Islet of Langerhans (tissue), 1 donor: ENCODE measurements around the gene RSRC2.
"Not testable (repeated sequence)": the region's sequence is repeated elsewhere in the genome, so short reads cannot be mapped to it uniquely, and the experiment has no call there.

ENCODE experiments used
- FAIRE-seq: peaks from one replicate; lab custom pipeline; 2011; peaks lifted over from hg19 to GRCh38; lab: Jason Lieb, UNC

Gene RSRC2, protein sequence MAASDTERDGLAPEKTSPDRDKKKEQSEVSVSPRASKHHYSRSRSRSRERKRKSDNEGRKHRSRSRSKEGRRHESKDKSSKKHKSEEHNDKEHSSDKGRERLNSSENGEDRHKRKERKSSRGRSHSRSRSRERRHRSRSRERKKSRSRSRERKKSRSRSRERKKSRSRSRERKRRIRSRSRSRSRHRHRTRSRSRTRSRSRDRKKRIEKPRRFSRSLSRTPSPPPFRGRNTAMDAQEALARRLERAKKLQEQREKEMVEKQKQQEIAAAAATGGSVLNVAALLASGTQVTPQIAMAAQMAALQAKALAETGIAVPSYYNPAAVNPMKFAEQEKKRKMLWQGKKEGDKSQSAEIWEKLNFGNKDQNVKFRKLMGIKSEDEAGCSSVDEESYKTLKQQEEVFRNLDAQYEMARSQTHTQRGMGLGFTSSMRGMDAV

DNA sequence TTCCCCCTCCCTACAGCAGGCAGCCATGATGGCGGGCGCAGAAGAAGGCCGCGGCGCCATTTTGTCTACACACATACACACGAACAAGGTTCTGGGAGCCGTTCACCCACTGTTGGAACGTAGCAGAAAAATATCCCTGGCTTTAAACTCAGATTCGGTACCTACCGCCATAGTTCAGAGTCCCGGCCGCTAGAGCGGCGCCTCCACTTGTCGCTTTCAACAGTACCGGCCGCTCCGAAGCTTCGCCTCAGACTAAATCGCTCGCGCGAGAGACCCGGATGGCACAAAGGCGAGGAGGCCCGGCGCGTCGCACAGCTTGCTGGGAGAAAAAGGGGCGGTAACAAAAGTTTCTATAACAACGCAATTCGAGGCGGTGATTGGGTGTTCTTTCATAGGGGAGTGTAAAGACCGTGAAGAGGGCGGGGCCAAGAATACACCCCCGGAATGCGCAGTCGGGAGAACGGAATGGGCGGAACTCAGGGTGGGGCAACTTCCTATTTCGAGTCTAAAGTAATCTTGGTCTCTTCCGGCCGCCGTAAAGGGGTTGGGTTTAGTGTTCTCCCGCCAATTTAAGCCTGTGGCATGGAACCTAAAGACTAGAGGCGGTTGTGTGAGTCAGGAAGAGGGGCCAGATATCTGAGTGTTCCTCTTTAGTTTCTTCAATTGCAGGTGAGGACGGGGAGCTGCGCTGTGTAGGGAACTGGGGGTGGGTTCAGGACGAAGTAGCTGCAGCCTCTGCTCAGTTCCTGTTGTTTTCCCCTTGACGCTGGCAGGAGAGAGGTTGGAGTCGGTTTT, at the start of gene RSRC2, which contains the start of gene KNTC1:
RSRC2 (minus strand) TSS at position 254 of the 795 bp plus-strand sequence; CDS start at position 171, 83 bp downstream.
KNTC1 (plus strand) TSS at position 567 of the 795 bp plus-strand sequence. CDS start 2,815 bp downstream, outside the sequence.
- peak; percentile 85 for FAIRE-seq

DNA sequence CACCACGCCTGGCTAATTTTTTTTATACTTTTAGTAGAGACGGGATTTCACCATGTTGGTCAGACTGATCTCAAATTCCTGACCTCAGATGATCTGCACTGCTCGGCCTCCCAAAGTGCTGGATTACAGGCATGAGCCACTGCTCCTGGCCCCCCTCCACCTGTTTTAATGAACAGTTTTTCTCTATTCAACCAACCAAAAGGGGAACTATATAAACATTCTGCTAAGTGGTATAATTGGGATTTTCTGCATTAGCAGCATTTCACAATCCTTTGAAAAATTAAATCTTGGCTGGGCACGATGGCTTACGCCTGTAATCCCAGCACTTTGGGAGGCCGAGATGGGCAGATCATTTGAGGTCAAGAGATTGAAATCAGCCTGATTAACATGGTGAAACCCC, 45.1 kb upstream of the RSRC2 start:
- FAIRE-seq, result no peak

DNA sequence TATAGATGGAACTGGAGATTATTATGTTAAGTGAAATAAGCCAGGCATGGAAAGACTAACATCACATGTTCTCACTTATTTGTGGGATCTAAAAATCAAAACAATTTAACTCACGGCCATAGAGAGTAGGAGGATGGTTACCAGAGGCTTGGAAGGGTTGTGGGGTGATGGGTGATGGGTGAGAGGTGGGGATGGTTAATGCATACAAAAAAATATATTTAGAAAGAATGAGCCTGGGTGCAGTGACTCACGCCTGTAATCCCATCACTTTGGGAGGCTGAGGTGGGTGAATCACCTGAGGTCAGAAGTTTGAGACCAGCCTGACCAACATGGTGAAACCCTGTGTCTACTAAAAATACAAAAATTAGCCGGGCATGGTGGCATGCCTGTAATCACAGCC, 43.3 kb upstream of the RSRC2 start:
- FAIRE-seq, result not testable (repeated sequence)

DNA sequence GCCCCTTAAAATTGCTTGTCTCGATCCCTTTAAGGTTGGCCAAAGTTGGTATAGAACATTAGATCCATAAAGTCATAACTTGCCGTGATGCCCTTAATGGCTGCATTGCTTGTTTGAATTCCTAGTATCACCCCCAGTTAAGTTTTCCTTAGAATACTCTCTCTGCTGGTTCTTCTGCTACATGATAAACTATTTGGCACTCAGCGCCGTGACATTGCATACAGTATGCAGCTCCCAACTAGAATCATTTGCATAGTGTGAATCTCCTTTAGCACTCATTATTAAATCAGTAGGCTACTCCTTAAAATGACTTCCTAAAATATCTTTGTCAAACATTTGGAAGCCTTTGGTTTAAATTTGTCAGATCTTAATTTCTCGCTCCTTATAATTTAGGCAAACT, 42.6 kb upstream of the RSRC2 start:
- no peak for FAIRE-seq

DNA sequence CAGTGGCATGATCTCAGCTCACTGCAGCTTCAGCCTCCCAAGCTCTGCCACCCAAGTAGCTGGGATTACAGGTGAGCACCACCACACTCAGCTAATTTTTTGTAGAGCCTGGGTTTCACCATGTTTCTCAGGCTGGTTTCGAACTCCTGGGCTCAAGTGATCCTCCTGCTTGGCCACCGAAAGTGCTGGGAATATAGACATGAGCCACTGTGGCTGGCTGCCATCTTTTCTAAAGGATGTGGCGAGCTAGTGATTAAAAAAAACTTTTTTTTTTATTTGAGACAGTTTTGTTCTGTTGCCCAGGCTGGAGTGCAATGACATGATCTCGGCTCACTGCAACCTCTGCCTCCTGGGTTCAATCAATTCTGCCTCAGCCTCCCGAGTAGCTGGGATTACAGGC, 40.1 kb upstream of the RSRC2 start:
- FAIRE-seq, result not testable (repeated sequence)

DNA sequence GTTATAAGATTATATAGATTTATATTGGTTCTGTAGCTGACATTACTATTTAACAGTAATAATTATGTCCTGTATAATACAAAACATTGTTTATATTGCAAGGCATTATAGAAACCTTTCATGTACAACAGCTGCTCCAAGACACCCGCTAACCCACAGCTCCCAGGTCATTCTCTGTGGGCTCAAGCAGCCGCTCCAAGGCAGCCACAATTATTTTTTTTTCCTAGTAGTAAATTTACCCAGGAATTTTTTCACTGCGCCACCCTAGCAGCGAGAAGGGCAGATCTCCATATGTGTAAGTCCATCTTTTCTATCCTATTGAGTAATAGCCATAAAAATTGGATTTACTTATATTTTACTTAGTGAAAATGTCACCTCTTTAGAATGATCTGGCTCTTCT, 36.6 kb upstream of the RSRC2 start:
- no peak for FAIRE-seq

DNA sequence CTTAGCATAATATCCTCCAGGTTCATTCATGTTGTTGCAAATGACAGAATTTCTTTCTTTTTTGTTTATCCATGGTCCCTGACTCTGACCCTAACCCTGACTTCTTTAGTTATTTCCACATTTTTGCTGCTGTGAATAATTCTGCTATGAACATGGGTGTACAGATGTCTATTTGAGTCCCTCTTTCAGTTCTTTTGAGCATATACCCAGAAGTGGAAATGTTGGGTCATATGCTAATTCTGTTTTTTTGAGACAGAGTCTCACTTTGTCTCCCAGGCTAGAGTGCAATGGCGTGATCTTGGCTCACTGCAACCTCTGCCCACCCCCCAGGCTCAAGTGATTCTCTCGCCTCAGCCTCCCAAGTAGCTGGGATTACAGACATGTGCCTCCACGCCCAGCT, 33.4 kb upstream of the RSRC2 start:
- no peak for FAIRE-seq

DNA sequence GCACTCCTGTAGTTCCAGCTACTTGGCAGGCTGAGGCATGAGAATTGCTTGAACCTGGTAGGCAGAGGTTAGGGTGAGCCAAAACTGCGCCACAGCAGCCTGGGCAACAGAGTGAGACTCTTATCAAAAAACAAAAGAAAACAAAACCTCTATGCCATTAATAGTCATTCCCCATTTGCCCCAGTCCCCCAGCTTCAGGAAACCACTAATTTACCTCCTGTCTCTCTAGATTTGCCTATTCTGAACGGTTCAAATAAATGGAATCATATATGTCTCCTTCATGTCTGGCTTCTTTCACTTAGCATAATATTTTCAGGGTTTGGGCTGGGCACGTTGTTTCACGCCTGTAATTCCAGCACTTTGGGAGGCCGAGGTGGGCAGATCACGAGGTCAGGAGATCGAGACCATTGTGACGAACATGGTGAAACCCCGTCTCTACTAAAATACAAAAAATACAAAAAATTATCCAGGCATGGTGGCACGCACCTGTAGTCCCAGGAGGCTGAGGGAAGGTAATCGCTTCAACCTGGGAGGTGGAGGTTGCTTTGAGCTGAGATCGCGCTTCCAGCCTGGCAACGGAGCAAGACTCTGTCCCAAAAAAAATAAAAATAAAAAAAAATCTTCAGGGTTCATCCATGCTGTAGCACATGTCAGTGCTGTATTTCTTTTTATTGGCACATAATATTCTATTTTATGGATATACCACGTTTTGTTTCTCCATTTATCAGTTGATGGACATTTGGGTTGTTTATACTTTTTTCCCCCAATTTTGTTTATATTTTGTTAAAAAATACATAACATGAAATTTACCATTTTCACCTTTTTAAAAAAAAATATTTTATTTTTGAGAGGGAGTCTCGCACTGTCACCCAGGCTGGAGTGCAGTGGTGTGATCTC, 32.3 kb upstream of the RSRC2 start:
- FAIRE-seq, result no peak

DNA sequence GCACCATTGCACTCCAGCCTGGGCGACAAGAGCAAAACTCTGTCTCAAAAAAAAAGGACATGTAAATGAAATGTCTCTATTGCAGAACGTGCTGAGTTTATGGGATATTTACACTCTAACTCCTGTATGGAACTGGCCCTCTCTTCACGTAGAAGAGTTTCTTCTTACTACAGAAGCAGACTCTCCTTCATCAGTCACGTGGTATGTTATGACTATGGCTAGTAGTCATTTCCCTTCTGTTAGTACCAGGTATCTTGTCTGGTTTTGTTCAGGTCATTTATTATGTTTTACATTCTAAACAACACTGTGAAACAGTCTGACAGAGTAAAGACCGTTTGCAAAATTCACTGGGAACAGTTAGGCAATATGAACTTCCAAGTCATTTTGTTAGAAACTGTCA, 20.6 kb upstream of the RSRC2 start:
- FAIRE-seq, result no peak

DNA sequence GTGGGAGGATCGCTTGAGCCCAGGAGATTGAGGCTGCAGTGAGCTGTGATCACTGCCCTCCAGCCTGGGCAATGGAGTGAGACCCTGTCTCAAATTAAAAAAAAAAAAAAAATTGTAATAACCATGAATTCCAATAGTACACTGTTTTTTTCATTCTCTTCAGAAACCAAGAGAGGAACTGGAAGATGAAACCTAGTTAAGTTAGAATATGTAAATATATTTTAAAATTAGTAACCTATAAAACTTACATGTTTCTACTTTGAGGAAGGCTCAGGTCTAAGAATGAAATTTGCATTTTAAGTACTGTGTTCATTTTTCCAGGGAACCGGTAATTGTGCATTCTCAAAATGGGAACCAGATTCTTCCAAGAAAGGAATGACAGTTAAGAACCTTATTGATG, 19.1 kb upstream of the RSRC2 start:
- FAIRE-seq, result no peak

DNA sequence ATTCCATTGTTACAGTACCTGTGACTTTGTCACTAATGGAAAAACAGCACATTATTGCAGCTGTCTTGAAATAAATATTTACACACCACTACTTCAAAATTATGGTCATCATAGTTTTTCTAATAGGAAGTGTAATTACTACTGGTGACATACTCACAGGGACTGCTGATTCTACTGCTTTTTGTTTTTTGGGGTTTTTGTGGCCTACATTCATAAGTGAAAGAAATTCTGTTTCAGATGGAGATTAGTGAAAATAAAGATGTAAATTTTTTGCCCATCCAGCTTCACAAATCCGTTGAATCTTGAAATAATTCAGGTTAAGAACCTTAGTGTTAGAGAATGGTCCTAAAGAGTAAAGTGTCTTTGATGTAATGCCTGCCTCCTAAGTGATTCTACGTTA, 17.8 kb upstream of the RSRC2 start:
- no peak for FAIRE-seq

DNA sequence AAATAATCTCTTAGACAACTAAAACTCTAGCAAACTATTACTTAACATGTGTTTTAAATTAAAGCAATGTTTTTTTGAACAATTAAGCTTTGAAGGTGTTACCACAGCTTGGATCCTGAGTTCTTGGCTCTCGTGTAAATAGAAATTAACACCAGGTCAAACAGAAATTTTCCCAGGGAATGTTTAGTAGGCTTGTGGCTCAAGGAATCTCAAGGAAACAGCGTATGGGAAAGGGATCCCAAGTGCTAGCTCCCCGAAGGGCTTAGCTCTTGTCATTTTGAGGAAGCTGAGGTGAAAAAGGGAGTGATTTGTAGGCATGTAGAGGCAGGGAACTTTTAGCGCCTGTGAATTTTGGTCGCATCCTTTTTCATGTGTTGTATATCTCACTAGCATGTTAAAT, 11.8 kb upstream of the RSRC2 start:
- no peak for FAIRE-seq

DNA sequence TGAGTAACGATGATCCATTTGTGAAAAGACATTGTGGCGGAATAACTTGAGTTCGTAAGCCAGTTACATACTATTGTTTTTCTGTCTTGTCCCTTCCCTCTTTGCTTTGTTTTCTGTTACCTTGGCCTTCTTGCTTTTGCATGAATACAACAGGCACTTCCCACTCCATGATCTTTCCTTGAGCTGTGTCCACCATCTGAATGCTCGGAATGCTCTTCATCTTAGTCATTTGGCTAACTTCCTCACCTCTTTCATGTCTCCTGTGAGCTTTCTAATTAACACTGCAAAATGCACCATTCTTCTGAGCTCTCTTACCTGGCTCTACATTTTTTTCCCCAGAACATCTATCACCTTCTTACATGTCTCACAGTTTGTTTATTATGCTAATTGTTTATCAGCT, 10.3 kb upstream of the RSRC2 start:
- no peak for FAIRE-seq

DNA sequence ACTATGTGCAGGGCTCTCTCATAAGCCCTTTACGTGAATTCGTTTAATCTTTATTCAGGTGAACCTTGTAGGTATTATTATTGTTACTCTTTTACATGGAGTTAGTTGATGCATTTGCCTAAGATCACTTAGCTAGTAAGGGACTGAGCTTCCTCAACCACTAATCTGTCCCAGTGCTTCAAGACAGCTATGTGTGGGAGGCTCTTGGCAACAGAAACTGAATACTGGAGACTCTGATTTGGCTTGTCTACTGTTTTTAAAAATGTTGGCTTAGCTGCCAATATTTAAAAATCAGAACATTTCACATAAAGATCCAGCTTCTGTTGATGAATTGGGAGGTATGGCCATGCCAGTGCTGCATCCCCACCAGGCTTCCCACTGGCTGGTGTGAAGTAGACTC, 7.1 kb upstream of the RSRC2 start:
- no peak for FAIRE-seq

DNA sequence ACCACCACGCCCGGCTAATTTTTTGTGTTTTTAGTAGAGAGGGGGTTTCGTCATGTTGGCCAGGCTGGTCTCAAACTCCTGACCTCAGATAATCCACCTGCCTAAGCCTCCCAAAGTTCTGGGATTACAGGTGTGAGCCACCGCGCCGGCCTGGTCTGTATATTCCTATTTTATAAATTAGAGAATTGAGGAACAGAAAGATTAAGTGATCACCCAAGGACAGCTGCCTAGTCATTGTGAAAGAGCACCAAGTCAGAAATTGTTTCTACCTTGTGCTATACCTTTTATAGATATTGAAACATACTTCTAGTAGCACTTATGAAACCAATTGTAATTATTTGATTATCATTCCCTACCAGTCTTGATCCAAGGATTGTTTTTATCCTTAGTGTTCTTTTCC, 2.3 kb upstream of the RSRC2 start:
- no peak for FAIRE-seq

DNA sequence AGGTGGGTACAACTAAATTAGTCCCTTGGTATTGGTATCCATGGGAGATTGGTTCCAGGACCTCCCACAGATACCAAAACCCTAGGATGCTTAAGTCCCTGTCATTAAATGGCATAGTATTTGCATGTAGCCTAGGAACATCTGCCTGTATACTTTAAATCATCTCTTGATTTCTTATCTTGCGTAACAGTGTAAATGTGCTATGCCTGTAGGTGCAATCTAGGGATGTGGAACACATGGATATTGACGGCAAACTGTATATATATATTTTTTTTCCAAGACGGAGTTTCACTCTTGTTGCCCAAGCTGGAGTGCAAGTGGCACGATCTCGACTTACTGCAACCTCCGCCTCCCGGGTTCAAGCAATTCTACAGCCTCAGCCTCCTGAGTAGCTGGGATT, 1.8 kb upstream of the RSRC2 start:
- no peak for FAIRE-seq

DNA sequence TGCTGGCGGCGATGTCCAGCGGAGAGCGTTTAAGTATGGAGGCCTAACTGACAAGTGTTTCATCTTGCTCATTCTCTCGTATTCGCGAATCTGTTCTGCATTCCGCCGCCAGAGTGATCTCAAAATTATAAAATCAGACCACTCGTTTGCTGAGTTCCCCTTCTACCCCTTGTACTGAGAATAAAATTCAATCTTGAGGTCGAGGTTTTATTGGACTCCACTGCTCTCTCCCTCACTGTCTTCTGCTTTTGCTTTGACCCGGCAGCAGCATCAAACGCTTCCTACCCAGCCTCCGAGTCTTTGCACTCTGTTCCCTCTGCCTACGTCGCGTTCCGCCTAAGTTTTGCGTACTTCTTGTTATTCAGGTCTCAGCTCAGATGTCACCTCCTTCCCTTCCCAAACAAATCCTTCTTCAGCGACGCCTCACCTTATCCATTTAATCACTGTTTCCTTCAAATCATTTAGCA, 775 bp upstream of the RSRC2 start:
- no peak for FAIRE-seq

DNA sequence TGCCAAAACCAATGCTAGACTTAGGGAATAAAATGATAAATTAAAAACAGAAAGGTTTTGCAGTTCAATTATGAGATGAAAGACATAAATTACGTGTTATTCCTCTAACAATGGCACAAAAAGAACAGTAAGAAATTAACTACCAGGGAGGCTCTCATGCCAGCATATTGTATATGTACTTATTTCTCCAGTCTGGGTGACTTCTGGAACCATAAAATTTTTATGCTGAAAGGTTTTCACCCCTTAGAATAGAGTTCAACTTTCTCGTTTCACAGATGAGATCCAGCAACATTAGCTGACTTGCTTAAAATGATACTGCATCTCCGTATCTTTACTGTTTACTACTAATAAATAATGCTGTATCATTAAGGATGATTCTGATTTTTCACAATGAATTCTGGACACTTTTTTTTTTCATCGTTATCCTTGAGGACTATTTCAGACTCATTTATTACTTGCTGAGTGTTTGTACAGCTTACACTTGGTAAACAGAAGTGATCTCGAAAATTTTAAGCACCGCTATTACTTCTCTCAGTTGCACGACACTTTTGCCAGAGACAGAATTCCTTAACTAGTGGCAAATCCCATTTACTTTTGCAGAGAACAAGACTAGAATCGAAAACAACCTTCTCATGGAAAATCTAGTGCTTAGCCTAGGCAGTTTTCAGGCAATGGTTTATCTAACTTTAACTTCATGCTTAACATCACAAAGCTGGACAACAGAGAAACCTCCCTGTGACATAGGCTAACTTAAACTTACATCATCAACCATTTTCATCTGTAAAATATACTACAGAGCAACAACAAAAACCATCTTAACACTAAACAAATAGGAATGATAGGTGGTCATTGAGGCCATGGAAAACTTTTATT, 2.7 kb downstream of the RSRC2 start:
- no peak for FAIRE-seq

DNA sequence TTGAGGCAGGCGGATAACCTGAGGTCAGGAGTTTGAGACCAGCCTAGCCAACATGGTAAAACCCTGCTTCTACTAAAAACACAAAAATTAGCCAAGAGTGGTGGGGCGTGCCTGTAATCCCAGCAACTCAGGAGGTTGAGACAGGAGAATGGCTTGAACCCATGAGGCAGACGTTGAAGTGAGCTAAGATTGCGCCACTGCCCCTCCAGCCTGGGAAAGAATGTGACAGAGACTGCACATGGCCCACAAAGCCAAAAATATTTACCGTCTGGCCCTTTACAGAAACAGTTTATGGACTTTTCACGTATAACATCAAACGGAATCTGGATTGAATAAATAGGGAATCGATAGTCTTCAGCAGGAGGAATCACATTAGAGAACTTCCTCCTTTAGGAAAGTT, 3.5 kb downstream of the RSRC2 start:
- FAIRE-seq, result no peak

DNA sequence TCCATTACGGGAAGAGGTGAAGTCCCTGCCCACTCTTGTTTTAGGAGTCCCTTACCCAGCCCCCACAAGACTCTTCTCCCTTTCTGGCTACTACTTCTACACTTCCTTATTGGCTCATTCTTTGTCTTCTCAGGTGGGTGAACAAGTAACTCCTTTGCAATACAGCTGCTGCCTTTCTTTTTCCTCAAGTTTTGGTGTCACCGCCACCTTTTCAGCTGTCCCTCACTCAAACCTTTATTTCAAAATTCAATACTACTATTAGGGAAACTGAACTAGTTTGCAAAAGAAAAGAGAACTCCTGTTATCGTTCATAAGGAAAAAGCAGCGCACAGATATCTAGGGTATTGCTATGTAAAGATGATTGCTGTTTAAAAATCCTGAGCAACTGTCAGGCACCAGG, 6.1 kb downstream of the RSRC2 start:
- FAIRE-seq, result no peak

DNA sequence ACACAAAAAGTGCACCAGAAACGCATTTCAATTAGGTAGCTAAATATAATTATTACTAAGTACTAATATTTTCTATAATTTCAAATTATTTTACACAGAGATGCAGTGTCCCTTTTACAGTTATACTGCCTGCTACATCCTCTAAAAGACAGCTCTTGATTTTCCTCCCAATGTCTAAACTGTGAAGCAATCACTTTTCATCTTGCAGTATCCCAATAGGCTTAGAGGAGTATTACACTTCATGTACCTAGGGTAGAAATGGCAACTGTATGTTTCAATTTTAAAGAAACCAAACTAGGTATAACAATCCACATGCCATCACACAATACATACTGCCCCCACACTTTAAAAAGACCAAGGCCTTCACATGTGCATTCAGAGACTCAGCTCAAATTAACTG, 7.3 kb downstream of the RSRC2 start:
- no peak for FAIRE-seq
